PC-3 (cell line): ENCODE results near the gene PSMD13.

Experiments
- EZH2 ChIP-seq: fragments of 300-600 bp; sonication (generic); IDR thresholded peaks from one replicate; pipeline ENCODE4 v1.6.1; 2017; ENCODE audit warnings: antibody characterized with exemption, mild to moderate bottlenecking, low read length; ENCODE audit not compliant: unreplicated experiment
- TF ChIP-seq, protein P1 (sequence below): fragments of 300-600 bp; sonication (generic); conservative IDR thresholded peaks from 2 replicates; pipeline ENCODE4 v1.5.1; 2017; ENCODE audit warnings: antibody characterized with exemption, low read depth, mild to moderate bottlenecking, low read length

DNA sequence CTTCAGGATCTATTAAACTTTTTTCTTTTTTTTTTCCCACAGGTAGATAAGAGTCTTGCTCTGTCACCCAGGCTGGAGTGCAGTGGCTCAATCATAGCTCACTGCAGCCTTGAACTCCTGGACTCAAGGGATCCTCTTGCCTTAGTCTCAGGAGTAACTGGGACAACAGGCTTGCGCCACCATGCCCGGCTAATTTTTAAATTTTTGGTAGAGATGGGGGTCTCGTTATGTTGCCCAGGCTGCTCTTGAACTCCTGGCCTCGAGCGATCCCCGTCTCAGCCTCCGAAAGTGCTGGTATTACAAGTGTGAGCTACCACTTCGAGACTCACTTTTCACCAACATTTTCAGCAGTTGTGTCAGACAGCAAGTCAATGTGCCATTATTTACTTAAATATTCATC is 1.6 kb upstream of the PSMD13 start:
- TF ChIP-seq, protein P1, sequence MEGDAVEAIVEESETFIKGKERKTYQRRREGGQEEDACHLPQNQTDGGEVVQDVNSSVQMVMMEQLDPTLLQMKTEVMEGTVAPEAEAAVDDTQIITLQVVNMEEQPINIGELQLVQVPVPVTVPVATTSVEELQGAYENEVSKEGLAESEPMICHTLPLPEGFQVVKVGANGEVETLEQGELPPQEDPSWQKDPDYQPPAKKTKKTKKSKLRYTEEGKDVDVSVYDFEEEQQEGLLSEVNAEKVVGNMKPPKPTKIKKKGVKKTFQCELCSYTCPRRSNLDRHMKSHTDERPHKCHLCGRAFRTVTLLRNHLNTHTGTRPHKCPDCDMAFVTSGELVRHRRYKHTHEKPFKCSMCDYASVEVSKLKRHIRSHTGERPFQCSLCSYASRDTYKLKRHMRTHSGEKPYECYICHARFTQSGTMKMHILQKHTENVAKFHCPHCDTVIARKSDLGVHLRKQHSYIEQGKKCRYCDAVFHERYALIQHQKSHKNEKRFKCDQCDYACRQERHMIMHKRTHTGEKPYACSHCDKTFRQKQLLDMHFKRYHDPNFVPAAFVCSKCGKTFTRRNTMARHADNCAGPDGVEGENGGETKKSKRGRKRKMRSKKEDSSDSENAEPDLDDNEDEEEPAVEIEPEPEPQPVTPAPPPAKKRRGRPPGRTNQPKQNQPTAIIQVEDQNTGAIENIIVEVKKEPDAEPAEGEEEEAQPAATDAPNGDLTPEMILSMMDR = no peak
- TF ChIP-seq EZH2 = no peak
